SK-N-MC (cell line): ENCODE data around the gene TPRG1L.

Source experiments
- EZH2 ChIP-seq: fragments of 200-600 bp; sonication (generic); IDR thresholded peaks from one replicate; pipeline ENCODE4 v1.6.1; 2017; ENCODE audit warnings: antibody characterized with exemption
- POLR2AphosphoS5 ChIP-seq: IDR thresholded peaks from 2 replicates; pipeline ENCODE4 v1.6.1; 2012; ENCODE audit warnings: mild to moderate bottlenecking, low read depth, low read length, borderline replicate concordance

GRCh38 chr1:3631320-3632260, 6.8 kb downstream of the TPRG1L start:
- no peak for TF ChIP-seq POLR2AphosphoS5
- no peak for TF ChIP-seq EZH2
